IgD-negative memory B cell (primary cell): ENCODE results near the gene SLX4. TPM values are rescaled to one million over a fixed set of nuclear protein-coding genes. Genes with fewer than 3 reads are reported as not detected.

ENCODE experiments used
- H3K27ac Mint-ChIP-seq, 3 donors: one replicate each; pipeline ENCODE4 v1.8.0; 2020 to 2022; ENCODE audit warnings: mild to moderate bottlenecking in 3 of 3, mixed read lengths in 3 of 3, moderate library complexity in 1 of 3
- H3K27me3 Mint-ChIP-seq: one replicate; pipeline ENCODE4 v1.8.0; 2021; ENCODE audit warnings: mixed read lengths
- H3K36me3 Mint-ChIP-seq: one replicate; pipeline ENCODE4 v1.8.0; 2020; ENCODE audit warnings: mild to moderate bottlenecking, mixed read lengths
- H3K4me1 Mint-ChIP-seq, 3 donors: one replicate each; pipeline ENCODE4 v1.8.0; 2020 to 2022; ENCODE audit warnings: mixed read lengths in 3 of 3, mild to moderate bottlenecking in 1 of 3
- H3K4me3 Mint-ChIP-seq, 4 donors: one replicate each; pipeline ENCODE4 v1.8.0; 2020 to 2022; ENCODE audit warnings: mild to moderate bottlenecking in 4 of 4, mixed read lengths in 4 of 4, moderate library complexity in 3 of 4
- H3K9me3 Mint-ChIP-seq, 3 donors: one replicate each; pipeline ENCODE4 v1.8.0; 2020 to 2021; ENCODE audit warnings: mixed read lengths in 3 of 3, mild to moderate bottlenecking in 1 of 3
- polyA plus RNA-seq: library from polyadenylated mRNA; unstranded; fragments of 300-500 nt; fragmentation: Illumina TruSeq; gene quantifications from one replicate; pipeline ENCODE4 v1.2.3, GENCODE V29; 2021

SLX4 gene
- polyA plus RNA-seq, 1 donor from 2014 or later = 1.4 TPM

- peaks cover 12 to 21% (median 14%) of the 10 kb centered on the region in 3 donors for H3K4me1 Mint-ChIP-seq
- H3K4me3 Mint-ChIP-seq = peak overlapping the region in 1 of 4 donors; percentile 73
- no peaks in the 10 kb centered on the region for H3K27me3 Mint-ChIP-seq
- peak overlapping the region; percentile 74 to 97 (median 91) for H3K27ac Mint-ChIP-seq
- peaks cover 11% of the 10 kb centered on the region for H3K36me3 Mint-ChIP-seq
- H3K9me3 Mint-ChIP-seq = peaks cover 0 to 5% (median 0%) of the 10 kb centered on the region in 3 donors
Observed at GRCh38 chr16:3548859-3549258, 62.5 kb downstream of the SLX4 start.

- Mint-ChIP-seq H3K4me3 (peak overlapping the region in 2 of 4 donors; percentile 27 to 53), H3K36me3 (peaks cover 11% of the 10 kb centered on the region)
Observed at GRCh38 chr16:3548445-3548844, 63.0 kb downstream of the SLX4 start.

GRCh38 chr16:3546986-3547682 is 64.3 kb downstream of the SLX4 start:
- peaks cover 11% of the 10 kb centered on the region for H3K36me3 Mint-ChIP-seq
- H3K27ac Mint-ChIP-seq = peak overlapping the region in 1 of 3 donors; percentile 2
- H3K9me3 Mint-ChIP-seq = peaks cover 0 to 5% (median 0%) of the 10 kb centered on the region in 3 donors
- H3K4me3 Mint-ChIP-seq = peak overlapping the region in 1 of 4 donors; percentile 1
- H3K27me3 Mint-ChIP-seq = no peaks in the 10 kb centered on the region
- H3K4me1 Mint-ChIP-seq = peaks cover 12 to 21% (median 14%) of the 10 kb centered on the region in 3 donors

More at GRCh38 chr16:3548445-3548844, 63.0 kb downstream of the SLX4 start:
- H3K4me1 Mint-ChIP-seq = peaks cover 12 to 21% (median 14%) of the 10 kb centered on the region in 3 donors
- H3K27me3 Mint-ChIP-seq = no peaks in the 10 kb centered on the region
- peak overlapping the region; percentile 74 to 97 (median 91) for H3K27ac Mint-ChIP-seq
- peaks cover 0 to 5% (median 0%) of the 10 kb centered on the region in 3 donors for H3K9me3 Mint-ChIP-seq

- no peak overlapping the region for H3K4me3 Mint-ChIP-seq
- peaks cover 5 to 8% (median 5%) of the 10 kb centered on the region in 3 donors for H3K4me1 Mint-ChIP-seq
- H3K36me3 Mint-ChIP-seq = peaks cover 7% of the 10 kb centered on the region
- no peaks in the 10 kb centered on the region for H3K27me3 Mint-ChIP-seq
- no peak overlapping the region for H3K27ac Mint-ChIP-seq
- H3K9me3 Mint-ChIP-seq = no peaks in the 10 kb centered on the region
Observed at GRCh38 chr16:3542601-3543373, 68.6 kb downstream of the SLX4 start.

GRCh38 chr16:3541527-3542155 is 69.8 kb downstream of the SLX4 start:
- Mint-ChIP-seq H3K27me3 (no peaks in the 10 kb centered on the region), H3K36me3 (peaks cover 7% of the 10 kb centered on the region), H3K4me3 (no peak overlapping the region), H3K9me3 (no peaks in the 10 kb centered on the region), H3K4me1 (peaks cover 0 to 3% (median 2%) of the 10 kb centered on the region in 3 donors), H3K27ac (peak overlapping the region in 1 of 3 donors; percentile 53)

GRCh38 chr16:3538222-3538621 is 73.2 kb downstream of the SLX4 start:
- H3K9me3 Mint-ChIP-seq = no peaks in the 10 kb centered on the region
- H3K4me3 Mint-ChIP-seq = no peak overlapping the region
- H3K27ac Mint-ChIP-seq = peak overlapping the region in 2 of 3 donors; percentile 16 to 86
- H3K4me1 Mint-ChIP-seq = peaks cover 0 to 7% (median 2%) of the 10 kb centered on the region in 3 donors
- peaks cover 3% of the 10 kb centered on the region for H3K36me3 Mint-ChIP-seq
- no peaks in the 10 kb centered on the region for H3K27me3 Mint-ChIP-seq

- peaks cover 3% of the 10 kb centered on the region for H3K36me3 Mint-ChIP-seq
- H3K4me3 Mint-ChIP-seq = peak overlapping the region in 1 of 4 donors; percentile 17
- H3K27ac Mint-ChIP-seq = peak overlapping the region in 1 of 3 donors; percentile 63
- peaks cover 0 to 7% (median 2%) of the 10 kb centered on the region in 3 donors for H3K4me1 Mint-ChIP-seq
- no peaks in the 10 kb centered on the region for H3K9me3 Mint-ChIP-seq
- no peaks in the 10 kb centered on the region for H3K27me3 Mint-ChIP-seq
Observed at GRCh38 chr16:3536851-3537250, 74.6 kb downstream of the SLX4 start.

GRCh38 chr16:3536271-3536731 is 75.1 kb downstream of the SLX4 start:
- H3K4me1 Mint-ChIP-seq = peaks cover 0 to 7% (median 2%) of the 10 kb centered on the region in 3 donors
- peaks cover 3% of the 10 kb centered on the region for H3K36me3 Mint-ChIP-seq
- H3K4me3 Mint-ChIP-seq = no peak overlapping the region
- H3K27me3 Mint-ChIP-seq = no peaks in the 10 kb centered on the region
- no peaks in the 10 kb centered on the region for H3K9me3 Mint-ChIP-seq
- peak overlapping the region in 2 of 3 donors; percentile 59 to 68 for H3K27ac Mint-ChIP-seq

- peaks cover 0 to 7% (median 2%) of the 10 kb centered on the region in 3 donors for H3K4me1 Mint-ChIP-seq
Observed at GRCh38 chr16:3534126-3534525, 77.3 kb downstream of the SLX4 start.

GRCh38 chr16:3532741-3533140 is 78.7 kb downstream of the SLX4 start:
- Mint-ChIP-seq H3K9me3 (no peaks in the 10 kb centered on the region), H3K27me3 (no peaks in the 10 kb centered on the region), H3K27ac (no peak overlapping the region), H3K36me3 (peaks cover 2% of the 10 kb centered on the region), H3K4me1 (peaks cover 0 to 13% (median 5%) of the 10 kb centered on the region in 3 donors), H3K4me3 (no peak overlapping the region)

More at GRCh38 chr16:3534126-3534525, 77.3 kb downstream of the SLX4 start:
- no peaks in the 10 kb centered on the region for H3K9me3 Mint-ChIP-seq
- H3K4me3 Mint-ChIP-seq = peak overlapping the region in 1 of 4 donors; percentile 46
- H3K36me3 Mint-ChIP-seq = no peaks in the 10 kb centered on the region
- no peaks in the 10 kb centered on the region for H3K27me3 Mint-ChIP-seq
- peak overlapping the region in 2 of 3 donors; percentile 27 to 83 for H3K27ac Mint-ChIP-seq

Other genes starting within 250 kb of the SLX4 start
- 16.9 TPM for gene ZSCAN32, start 210.6 kb downstream of the SLX4 start, polyA plus RNA-seq
- gene ZNF174, start 210.4 kb downstream of the SLX4 start, polyA plus RNA-seq = 15.5 TPM
- gene ZNF597, start 168.1 kb downstream of the SLX4 start, polyA plus RNA-seq = 1.0 TPM
- 36.5 TPM for gene NAA60, start 167.9 kb downstream of the SLX4 start, polyA plus RNA-seq
- gene C16orf90, start 116.1 kb downstream of the SLX4 start, polyA plus RNA-seq = not detected
- 3.9 TPM for gene CLUAP1, start 110.6 kb downstream of the SLX4 start, polyA plus RNA-seq
- gene NLRC3, start 34.2 kb downstream of the SLX4 start, polyA plus RNA-seq = 19.8 TPM
- 12.4 TPM for gene DNASE1, start 43.1 kb upstream of the SLX4 start, polyA plus RNA-seq
- 62.7 TPM for gene TRAP1, start 105.9 kb upstream of the SLX4 start, polyA plus RNA-seq